Measurements from ENCODE around the gene LSP1. TPM values are rescaled to one million over a fixed set of nuclear protein-coding genes. Genes with fewer than 3 reads are reported as not detected.

Gene LSP1
- total and polyA plus RNA-seq, 2 experiments from 2014 or later: 2.8 TPM; not detected in 1

DNA sequence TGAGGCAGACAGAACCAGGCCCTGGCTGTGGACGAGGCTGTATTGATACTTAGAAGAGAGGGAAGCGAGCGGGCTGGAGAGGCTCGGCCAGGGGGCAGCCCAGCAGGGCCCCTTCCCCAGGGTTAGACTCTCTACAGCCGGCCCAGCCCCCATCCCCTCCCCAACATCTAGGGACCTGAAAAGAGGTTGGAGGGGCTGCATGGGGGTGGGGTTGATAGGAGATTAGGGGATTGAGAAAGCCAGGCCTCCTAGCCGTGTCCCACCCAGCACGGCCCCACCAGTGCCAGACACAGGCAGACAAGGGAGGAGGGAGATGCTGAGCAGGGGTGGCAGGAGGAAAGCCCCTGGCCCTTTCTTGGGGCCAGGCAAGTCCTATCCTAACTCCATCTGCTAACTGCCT lies 5.7 kb downstream of the LSP1 start:
- H3K27ac ChIP-seq: no peak overlapping the region
- TF ChIP-seq CTCF (IDR thresholded peaks at IDR 0.05; ENCODE audit: low read depth, low read length): no peak
- no peaks in the 10 kb centered on the region for H3K27me3 ChIP-seq
- no peaks in the 10 kb centered on the region for H3K36me3 ChIP-seq
- no peaks in the 10 kb centered on the region for H3K4me1 ChIP-seq (ENCODE audit: low read depth)
- H3K9me3 ChIP-seq (ENCODE audit: low read depth): no peaks in the 10 kb centered on the region
- no peak for DNase-seq (ENCODE audit: low read depth in 1 of 2, low spot score in 1 of 2)
- H3K4me3 ChIP-seq: no peak overlapping the region

GRCh38 chr11:1859004-1859403 lies 6.1 kb downstream of the LSP1 start:
- Histone ChIP-seq H3K27me3 (no peaks in the 10 kb centered on the region), H3K4me3 (no peak overlapping the region), H3K4me1 (ENCODE audit: low read depth) (no peaks in the 10 kb centered on the region), H3K36me3 (no peaks in the 10 kb centered on the region), H3K9me3 (ENCODE audit: low read depth) (no peaks in the 10 kb centered on the region), H3K27ac (no peak overlapping the region)
- no peak for DNase-seq (ENCODE audit: low read depth in 1 of 2, low spot score in 1 of 2)
- no peak for TF ChIP-seq CTCF (IDR thresholded peaks at IDR 0.05; ENCODE audit: low read depth, low read length)

DNA sequence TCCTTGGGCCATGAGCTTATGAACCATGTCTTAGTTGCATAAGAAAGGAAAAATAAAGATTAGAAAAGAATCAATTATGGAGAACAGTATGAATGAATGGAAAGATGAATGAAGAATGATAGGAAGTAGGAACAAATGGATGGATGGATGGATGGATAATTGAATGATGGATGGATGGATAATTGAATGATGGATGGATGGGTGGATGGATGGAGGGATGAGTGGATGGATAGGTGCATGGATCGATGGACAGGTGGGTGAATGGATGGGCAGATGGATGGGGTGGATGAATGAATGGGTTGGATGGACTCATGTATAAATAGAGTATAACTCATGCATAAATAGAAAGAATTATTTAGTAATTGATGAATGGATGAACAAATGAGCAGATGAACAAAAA lies 7.2 kb downstream of the LSP1 start:
- no peak overlapping the region for H3K4me3 ChIP-seq
- no peak for DNase-seq (ENCODE audit: low read depth in 1 of 2, low spot score in 1 of 2)
- no peak overlapping the region for H3K27ac ChIP-seq
- no peaks in the 10 kb centered on the region for H3K9me3 ChIP-seq (ENCODE audit: low read depth)
- H3K27me3 ChIP-seq: no peaks in the 10 kb centered on the region
- no peak for TF ChIP-seq CTCF (IDR thresholded peaks at IDR 0.05; ENCODE audit: low read depth, low read length)
- no peaks in the 10 kb centered on the region for H3K36me3 ChIP-seq
- no peaks in the 10 kb centered on the region for H3K4me1 ChIP-seq (ENCODE audit: low read depth)

GRCh38 chr11:1861435-1862411 lies 8.8 kb downstream of the LSP1 start:
- Histone ChIP-seq H3K4me1 (ENCODE audit: low read depth) (no peaks in the 10 kb centered on the region), H3K36me3 (no peaks in the 10 kb centered on the region), H3K4me3 (no peak overlapping the region), H3K27me3 (no peaks in the 10 kb centered on the region), H3K9me3 (ENCODE audit: low read depth) (no peaks in the 10 kb centered on the region), H3K27ac (no peak overlapping the region)
- no peak for TF ChIP-seq CTCF (IDR thresholded peaks at IDR 0.05; ENCODE audit: low read depth, low read length)
- no peak for DNase-seq (ENCODE audit: low read depth in 1 of 2, low spot score in 1 of 2)

- H3K4me3 ChIP-seq: no peak overlapping the region
- no peak for TF ChIP-seq CTCF (IDR thresholded peaks at IDR 0.05; ENCODE audit: low read depth, low read length)
- H3K27me3 ChIP-seq: no peaks in the 10 kb centered on the region
- no peaks in the 10 kb centered on the region for H3K36me3 ChIP-seq
- no peaks in the 10 kb centered on the region for H3K4me1 ChIP-seq (ENCODE audit: low read depth)
- no peak overlapping the region for H3K27ac ChIP-seq
- DNase-seq (ENCODE audit: low read depth in 1 of 2, low spot score in 1 of 2): peak in 1 of 2 donors; percentile 45
- no peaks in the 10 kb centered on the region for H3K9me3 ChIP-seq (ENCODE audit: low read depth)
These were observed 9.9 kb downstream of the LSP1 start for GRCh38 chr11:1862588-1863351.
